ENCODE data around the gene SLC24A1.

The SLC24A1 gene

DNA sequence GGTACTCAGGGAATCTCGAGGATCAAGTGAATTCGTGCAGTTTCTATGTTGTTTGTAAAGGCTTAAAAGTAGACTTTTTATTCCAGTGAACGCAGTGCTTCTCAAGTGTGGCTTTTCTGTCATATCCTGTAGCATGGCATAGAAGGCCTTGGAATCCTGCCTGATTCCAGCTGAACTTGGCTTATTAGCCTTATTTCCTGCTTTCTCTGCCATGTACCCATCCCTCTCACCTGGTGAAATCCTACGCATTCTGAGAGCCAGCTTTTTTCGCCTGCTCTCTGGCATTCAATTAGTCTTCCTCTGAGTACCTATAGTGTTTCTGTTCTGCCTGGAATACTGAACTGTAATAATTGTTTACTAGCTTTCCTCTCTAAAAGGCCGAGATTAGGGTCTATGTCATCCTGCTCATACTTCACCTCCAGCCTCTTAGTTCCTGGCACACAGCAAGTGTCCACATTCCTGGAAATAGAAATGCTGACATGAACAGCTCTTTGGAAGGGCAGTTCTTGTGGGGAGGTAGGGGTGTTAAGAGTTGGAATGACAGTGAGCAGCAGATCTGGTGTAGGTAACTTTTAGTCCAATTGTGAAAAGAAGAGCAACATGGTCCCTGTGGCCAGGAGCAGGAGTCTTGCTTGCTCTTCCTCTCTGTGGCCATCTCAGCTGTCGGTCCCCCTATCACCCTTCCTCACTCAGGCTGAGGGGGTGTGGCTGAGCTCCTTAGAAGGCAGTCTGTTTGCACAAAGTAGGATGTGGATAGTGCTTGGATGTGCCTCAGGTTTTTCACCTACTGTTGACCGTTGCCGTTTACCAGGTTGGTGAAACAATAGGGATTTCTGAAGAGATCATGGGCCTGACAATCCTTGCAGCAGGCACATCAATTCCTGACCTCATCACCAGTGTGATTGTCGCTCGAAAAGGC lies 30.4 kb downstream of the SLC24A1 start:
- DNase-seq (ENCODE audit: low read depth) = no peak
- H3K4me3 ChIP-seq (ENCODE audit: low read length) = no peak overlapping the region
- TF ChIP-seq, protein P1, sequence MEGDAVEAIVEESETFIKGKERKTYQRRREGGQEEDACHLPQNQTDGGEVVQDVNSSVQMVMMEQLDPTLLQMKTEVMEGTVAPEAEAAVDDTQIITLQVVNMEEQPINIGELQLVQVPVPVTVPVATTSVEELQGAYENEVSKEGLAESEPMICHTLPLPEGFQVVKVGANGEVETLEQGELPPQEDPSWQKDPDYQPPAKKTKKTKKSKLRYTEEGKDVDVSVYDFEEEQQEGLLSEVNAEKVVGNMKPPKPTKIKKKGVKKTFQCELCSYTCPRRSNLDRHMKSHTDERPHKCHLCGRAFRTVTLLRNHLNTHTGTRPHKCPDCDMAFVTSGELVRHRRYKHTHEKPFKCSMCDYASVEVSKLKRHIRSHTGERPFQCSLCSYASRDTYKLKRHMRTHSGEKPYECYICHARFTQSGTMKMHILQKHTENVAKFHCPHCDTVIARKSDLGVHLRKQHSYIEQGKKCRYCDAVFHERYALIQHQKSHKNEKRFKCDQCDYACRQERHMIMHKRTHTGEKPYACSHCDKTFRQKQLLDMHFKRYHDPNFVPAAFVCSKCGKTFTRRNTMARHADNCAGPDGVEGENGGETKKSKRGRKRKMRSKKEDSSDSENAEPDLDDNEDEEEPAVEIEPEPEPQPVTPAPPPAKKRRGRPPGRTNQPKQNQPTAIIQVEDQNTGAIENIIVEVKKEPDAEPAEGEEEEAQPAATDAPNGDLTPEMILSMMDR (IDR thresholded peaks at IDR 0.05; ENCODE audit: insufficient read depth, low read depth, low read length, missing control alignments) = no peak

DNA sequence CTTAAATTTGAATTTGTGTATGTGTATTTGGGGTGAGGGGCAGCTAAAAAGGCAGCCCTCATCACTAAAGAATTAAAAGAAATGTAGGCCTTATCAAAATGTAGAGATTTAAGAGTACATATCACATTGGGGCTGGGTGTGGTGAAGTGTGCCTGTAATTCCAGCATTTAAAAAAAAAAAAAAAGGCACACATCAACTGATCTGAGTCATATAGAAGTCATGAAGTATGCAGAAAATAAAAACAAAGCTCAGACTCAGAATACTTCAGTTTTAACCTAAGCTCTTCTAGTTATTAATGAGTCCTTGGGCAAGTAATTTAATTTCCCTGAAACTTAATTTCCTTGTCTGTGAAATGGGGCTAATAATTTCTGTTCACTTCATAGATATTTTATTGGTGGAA lies 31.6 kb downstream of the SLC24A1 start:
- TF ChIP-seq, protein P1 (IDR thresholded peaks at IDR 0.05; ENCODE audit: insufficient read depth, low read depth, low read length, missing control alignments) = no peak
- H3K4me3 ChIP-seq (ENCODE audit: low read length) = no peak overlapping the region
- peak; percentile 54 for DNase-seq (ENCODE audit: low read depth)

GRCh38 chr15:65653801-65654521 lies 32.2 kb downstream of the SLC24A1 start:
- TF ChIP-seq, protein P1 (IDR thresholded peaks at IDR 0.05; ENCODE audit: insufficient read depth, low read depth, low read length, missing control alignments) = no peak
- H3K4me3 ChIP-seq (ENCODE audit: low read length) = no peak overlapping the region
- DNase-seq (ENCODE audit: low read depth) = peak; percentile 14

GRCh38 chr15:65655026-65655425 lies 33.3 kb downstream of the SLC24A1 start:
- peak; percentile 81 for DNase-seq (ENCODE audit: low read depth)
- no peak overlapping the region for H3K4me3 ChIP-seq (ENCODE audit: low read length)
- TF ChIP-seq, protein P1 (IDR thresholded peaks at IDR 0.05; ENCODE audit: insufficient read depth, low read depth, low read length, missing control alignments) = peak; percentile 6

- H3K4me3 ChIP-seq (ENCODE audit: low read length) = no peak overlapping the region
- no peak for DNase-seq (ENCODE audit: low read depth)
These were observed 33.7 kb downstream of the SLC24A1 start for GRCh38 chr15:65655457-65655856.

DNA sequence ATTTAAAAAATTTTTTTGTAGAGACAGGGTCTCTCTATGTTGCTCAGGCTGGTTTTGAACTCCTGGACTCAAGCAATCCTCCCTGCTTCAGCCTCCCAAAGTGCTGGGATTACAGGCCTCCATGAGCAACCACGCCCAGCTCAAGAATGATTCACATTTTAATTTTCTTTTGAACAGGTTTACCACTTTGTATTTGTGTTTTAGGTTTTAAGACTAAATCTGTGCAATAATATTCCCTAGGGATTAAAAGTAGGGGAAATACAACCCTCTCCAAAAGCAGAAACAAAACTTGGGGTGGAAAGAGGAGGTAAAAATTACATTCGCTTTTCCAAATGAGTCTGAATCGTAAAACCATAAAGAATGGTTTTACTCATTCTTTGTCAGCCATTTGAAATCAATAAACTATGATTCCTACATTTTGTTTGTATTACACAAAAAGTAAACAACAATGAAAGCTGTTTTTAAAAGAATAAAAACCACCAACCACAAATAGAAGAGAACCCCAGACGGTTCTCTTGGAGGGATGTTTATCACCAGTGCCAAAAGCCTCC lies 37.8 kb downstream of the SLC24A1 start:
- no peak for DNase-seq (ENCODE audit: low read depth)
- TF ChIP-seq, protein P1 (IDR thresholded peaks at IDR 0.05; ENCODE audit: insufficient read depth, low read depth, low read length, missing control alignments) = no peak
- no peak overlapping the region for H3K4me3 ChIP-seq (ENCODE audit: low read length)

More at GRCh38 chr15:65655457-65655856, 33.7 kb downstream of the SLC24A1 start:
- TF ChIP-seq, protein P1 (IDR thresholded peaks at IDR 0.05; ENCODE audit: insufficient read depth, low read depth, low read length, missing control alignments) = no peak

Measured in epithelial cell of esophagus (primary cell).